Astrocyte of the hippocampus (primary cell): Measurements from ENCODE around the gene VPS52.
"Not testable (repeated sequence)": the region's sequence is repeated elsewhere in the genome, so short reads cannot be mapped to it uniquely, and the experiment has no call there.

Experiments
- DNase-seq: peaks from one replicate; pipeline ENCODE4 v3.0.0; 2011; ENCODE audit warnings: low read depth, low spot score

Gene VPS52

DNA sequence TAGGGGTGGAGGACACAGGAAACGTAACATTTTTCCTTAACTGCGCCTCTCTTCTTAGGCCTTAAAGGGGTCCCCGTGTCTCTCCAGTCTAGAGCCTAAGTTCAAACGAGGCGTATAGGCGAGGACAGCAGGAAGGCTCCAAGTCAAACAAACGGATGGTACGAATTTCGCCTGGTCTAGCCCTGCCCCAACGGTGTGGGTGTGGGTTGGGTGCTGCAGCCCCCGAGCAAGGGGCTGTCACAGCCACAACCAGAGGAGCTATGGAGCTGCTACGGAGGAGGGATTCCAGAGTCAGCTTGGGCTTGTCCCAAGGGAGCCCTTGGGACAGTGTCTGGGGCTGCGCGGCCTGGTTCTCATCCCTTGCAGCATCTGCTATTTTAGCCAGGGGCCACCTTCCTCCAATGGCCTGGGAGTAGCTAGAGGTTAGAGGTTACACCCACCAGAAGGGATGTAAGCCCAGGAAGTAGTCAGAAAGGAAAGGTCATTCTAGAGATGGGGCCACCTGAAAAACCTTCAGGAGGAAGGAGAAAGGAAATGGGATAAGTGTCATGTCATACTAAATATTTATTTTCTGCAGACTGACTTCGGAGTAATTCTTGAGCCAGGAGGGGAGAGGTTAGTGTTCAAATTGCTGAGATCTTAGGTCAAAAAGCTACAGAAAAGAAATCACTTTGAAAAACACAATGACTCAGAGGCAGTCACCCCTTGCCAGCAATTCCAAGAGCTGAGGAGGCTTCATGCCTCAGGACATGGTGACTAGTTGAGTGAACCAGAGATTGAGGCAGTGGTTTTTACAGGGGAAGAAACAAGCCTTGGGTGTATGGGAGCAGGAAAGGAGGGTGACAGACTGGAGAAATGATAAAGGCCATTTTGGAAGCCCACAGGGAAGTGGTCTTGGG lies 21.7 kb downstream of the VPS52 start:
- DNase-seq = peak; percentile 78

DNA sequence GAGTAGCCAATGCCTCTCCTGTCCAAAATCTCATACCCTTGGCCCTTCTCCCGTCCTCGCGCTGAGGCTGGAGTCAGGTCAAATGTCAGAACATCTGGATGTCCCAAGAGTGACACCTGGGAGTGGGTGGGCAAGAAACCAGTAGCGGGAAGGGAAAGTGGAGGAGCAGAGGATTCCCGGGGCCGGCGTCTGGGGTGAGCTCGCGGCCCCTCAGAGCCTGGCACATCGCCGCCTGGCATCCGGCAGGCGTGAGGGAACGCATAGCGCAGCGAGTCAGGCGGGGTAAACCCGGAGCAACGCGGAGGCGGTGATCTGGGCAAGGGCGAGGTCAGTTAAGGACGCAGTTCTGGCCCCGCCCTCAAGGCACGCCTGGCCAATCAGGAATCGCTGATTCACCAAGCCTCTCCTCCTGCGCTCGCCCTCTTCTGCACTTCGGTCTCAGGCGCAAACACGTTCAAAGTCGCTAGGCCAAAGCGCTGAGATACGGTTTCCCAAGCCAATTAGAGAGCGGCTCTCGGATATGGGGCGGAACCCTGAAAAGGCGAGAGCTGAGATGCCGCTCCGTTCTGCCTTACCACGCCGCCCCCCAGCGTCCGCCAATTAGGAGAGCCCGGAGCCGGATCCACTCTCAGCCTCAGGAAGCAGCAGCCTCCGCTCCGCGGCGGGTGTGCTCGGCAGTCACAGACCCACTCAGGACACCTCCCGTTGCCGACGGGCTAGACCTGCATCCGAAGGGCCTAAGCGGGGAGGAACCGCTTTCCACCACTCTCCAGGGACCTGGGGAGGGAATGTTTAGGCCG lies 22.5 kb downstream of the VPS52 start:
- DNase-seq = peak; percentile 99

DNA sequence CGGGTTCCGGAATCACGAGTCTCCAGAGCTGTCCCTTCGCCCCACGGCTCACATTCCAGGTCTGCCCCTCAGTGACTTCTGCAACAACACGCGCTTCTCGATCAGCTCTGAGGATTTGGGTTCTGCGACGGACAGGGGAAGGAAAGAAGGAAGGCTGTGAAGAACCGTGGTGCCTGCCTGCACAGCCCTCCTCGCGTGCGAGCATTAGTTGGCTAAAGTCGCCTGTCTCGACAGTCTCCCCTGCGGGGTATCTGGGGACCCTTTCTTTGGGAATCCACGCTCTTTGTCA lies 23.1 kb downstream of the VPS52 start:
- no peak for DNase-seq

DNA sequence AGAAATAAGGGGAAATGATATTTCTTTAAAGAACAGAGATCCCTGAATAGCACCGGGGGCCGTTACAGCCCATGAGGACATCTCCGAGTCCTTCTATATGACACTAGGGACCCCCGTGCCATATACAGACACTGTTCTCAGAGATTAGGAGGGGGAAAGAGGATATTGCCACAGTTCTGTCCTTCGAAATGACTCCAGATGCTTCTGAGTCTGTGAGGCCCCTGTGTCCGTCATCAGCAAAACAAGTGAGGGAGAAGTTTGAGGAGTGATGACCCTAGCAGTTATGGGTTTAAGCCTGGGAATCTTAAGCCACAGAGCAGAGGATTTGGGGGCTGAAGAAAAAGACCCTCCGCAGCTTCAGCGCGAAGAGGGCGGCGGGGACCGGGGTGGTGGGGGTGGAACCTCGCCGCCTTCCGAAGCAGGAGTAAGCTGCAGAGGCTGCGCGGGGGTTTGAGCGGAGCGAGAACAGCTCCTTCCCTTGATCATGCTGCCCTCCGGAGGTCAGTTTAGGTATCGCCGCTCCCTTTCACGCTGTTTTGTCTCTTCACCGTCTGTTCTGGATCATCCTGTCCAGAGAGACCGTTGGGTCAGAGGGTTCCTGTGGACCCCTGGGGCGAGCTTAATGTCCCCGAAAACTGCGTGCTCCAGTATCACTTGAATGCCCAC lies 23.6 kb downstream of the VPS52 start:
- DNase-seq = peak; percentile 94

DNA sequence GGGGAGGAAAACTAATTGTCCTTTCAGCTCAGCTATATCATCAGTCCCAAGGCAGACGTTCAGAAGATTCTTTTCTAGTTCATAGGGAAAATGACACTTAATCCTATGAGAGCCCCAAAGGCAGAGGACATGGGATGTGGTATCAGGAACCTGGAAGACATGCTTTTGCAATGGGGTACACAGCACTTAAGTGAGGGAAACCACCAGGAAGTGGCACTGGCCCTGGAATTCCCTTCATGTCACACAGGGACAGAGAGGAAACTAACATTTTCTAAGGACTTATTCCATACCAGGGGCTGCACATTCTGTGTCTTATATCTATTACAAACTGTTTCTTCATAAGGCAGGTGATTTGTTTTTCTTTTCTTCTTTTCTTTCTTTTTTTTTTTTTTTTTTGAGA lies 28.2 kb downstream of the VPS52 start:
- DNase-seq = no peak

DNA sequence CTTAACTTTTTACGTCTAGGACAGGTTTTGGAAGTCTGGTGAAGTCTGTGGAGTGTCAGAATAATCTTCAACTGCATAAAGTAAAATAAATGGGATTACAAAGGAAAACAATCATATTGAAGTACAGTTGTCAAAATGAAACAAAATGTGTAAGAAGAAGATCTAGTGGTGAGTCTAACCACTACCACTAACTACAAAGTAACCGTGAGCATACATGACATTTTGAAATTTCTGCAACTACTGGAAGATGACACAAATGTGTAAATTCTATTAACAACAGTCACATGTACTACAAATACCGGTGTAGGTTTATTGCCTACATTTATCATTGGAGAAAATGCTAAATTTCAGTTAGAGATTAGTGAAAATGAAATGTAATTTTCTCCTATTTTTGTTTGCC lies 29.7 kb downstream of the VPS52 start:
- no peak for DNase-seq

DNA sequence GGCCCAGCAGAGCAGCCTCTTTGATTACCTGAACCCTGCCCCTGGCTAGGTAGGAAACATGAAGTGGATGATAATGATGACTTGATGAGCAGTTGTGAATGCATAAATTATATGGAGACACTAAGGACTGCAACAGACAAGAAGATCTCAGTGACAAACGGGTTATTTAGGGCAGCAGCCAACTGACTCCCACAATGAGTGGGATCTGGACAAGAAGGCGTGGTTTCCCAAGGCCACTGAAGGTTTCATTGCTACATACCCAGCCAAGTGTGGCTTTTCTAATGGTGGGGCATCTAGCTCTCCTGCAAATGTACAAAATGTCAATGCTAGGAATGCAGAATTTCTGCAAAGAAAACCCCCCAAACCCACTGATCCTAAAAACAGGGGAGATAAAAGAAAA lies 33.9 kb downstream of the VPS52 start:
- DNase-seq = no peak

DNA sequence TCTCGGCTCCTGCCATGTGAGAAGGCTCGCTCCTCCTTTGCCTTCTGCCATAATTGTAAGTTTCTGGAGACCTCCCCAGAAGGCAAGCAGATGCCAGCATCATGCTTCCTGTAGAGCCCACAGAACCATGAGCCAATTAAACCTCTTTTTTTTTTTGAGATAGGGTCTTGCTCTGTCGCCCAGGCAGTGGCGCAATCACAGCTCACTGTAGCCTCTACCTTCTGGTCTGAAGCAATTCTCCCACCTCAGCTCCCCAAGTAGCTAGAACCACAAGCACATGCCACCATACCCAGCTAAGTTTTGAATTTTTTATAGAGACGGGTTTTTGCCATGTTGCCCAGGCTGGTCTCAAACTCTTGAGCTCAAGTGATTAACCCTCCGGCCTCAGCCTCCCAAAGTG lies 34.8 kb downstream of the VPS52 start:
- no peak for DNase-seq

DNA sequence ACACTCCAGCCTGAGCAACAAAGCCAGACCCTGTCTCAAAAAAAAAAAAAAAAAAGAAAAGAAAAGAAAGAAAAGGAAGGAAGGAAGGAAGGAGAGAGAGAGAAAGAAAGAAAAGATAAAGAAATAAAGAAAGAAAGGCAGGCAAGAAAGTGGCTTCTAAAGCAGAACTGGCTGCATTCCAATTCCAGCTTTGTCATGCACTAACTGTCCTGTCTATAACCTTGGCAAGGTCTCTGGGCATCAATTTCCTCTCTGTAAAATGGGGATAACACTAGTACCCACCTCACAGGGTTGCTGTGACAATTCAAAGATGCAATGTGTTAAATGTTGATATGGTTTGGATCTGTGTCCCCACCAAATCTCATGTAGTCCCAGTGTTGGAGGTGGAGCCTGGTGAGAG lies 35.3 kb downstream of the VPS52 start:
- no peak for DNase-seq

DNA sequence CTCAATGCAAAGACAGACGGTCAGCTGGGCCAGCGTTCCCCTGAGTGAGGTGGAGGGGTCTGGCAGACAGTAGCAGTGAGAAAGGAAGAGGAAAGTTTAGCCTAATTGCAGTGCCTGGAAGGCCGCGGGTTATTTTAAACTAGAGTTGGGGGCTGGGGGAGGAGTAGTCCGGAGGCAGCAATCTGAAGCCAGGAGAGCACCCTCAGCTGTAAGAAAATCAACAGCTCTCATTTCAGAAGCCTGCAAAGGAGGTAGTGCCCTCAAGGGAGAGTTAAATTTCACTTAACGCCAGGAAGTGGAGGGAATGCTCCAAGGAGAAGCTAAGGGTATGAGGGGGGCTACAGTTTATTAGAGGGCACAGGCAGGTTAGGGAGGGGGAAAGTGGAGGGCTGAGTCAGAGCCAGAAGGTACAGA lies 36.4 kb downstream of the VPS52 start:
- DNase-seq = no peak

DNA sequence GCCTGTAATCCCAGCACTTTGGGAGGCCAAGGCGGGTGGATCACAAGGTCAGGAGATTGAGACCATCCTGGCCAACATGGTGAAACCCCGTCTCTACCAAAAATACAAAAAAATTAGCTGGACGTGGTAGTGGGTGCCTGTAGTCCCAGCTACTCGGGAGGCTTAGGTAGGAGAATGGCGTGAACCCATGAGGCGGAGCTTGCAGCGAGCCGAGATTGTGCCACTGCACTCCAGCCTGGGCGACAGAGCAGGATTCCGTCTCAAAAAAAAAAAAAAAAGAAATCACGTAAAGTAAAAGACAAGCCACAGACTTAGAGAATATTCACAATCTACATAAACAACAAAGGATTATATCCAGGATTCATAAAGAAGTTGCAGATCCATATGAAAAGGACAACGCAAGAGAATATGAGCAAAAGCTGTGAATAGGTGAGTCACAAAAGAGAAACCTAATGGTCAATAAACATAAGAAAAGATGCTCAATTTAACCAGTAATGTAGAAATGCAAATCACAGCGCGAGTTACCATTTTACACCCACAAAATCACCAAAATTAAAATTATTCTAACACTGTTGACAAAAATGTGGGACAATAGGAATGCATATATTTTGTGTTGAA lies 45.1 kb downstream of the VPS52 start:
- not testable (repeated sequence) for DNase-seq

DNA sequence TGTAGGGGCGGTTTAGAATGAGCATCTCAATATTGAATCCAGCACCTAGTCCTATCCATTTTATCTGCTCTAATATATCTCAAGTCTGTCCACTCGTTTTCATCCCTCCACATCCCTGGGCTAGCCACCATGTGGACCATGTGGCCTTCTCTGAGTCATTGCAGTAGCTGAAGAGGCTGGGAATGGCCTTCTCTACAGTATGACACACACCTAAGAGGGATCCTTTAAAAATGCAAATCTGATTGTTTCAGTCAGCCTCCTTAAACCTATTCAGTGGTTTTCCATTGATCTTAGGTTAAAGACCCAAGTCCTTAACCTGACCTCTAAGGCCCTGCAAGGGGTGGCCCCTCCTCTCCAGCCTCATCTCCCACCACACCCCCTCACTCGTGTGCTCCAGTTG lies 54.0 kb downstream of the VPS52 start:
- DNase-seq = no peak

DNA sequence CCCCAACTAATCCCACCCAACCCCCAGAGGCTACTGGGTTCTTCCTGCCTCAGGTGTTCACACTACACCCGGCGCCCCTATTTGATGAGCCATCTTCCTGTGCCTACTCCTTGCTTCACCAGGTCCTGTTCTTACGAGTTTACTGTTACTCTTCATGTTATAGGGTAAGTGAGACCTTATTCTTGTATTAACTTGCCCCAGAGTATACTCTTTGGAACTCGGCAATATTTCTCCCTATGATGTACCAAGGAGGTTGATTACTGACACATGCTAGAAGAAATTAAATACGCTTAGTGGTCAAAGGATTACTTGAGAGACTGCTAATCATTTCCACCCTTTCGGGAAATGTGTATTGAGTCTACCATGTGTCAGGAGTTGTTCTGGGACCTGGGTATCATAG lies 54.4 kb downstream of the VPS52 start:
- no peak for DNase-seq

DNA sequence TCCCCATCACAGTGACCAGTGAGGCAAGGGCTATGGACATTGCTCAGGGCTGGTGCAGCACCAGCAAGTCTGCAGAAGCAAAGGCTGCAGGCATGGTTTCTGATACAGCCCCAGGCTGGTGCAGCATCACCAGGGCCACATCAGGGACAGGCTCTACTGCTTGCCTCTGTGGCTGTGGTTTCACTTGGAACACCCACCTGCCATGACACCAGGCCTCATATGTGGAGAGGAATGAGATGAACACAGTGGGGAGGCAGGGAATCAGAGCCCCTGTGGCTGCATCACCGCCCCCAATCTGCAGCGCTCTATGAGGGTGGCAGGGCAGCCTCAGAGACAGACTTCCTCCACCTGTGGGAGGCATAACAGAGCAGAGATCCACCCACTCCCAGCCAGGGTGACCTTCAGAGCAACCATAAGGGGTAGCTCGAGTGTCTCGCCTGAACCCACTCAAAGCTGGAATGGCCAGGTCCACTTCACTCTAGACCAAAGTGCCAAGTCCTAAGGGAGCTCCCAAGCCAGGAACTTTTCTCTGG lies 55.5 kb downstream of the VPS52 start:
- no peak for DNase-seq

DNA sequence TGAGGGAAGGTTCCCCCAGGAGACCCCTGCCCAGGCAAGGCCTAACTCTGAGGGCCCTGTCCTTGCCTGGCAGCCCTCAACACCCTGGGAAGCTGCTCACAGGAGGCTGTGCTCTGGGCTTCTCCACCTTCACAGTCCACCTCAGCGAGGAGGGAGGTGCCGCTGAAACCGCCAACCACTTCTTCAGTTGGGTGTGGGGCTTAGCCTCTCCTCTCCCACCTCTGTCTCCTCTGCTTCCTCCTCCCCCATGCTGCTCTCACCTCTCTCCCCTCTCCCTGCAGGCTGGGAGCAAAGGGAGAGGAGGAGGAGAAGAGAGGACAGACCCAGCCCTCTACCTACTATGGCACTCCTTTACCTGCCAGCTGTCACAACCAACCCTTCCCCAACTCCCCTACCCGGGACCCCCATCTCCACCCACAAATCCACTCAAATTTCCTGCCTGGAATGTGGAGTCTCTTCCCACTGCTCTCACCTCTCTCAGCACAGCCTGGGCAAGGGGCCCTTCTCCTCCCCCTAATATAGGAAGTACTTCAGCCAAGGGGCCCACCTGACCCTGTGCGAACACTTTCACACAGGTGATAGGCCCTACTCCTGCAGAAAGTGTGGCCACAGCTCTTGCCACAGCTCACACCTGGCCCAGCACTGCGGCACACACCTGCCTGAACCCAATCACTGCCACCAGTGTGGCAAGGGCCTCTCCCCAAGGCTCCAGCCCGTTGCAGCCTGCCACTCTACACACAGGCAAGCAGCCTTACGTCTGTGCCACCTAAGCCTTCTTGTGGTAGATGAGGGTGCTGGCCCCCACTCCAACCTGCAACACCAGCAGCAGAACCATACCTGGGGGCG lies 56.2 kb downstream of the VPS52 start:
- DNase-seq = no peak

DNA sequence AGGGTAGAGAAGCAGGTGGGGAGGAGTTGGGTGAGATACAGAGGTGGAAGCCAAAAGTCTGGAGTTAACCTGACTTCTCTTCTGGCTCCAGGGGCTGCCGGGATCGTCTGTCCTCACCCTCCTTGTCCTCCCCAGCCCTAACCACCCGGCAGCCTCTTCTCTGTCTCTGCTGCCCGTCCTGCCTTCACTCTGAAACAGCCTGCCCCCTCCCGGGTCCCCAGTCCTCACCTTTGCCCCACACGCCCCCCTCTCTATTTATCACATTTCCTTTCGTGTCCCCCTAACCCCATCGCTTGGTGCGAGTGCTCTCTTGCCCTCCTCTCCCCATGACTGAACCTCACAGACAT lies 57.7 kb downstream of the VPS52 start:
- no peak for DNase-seq

DNA sequence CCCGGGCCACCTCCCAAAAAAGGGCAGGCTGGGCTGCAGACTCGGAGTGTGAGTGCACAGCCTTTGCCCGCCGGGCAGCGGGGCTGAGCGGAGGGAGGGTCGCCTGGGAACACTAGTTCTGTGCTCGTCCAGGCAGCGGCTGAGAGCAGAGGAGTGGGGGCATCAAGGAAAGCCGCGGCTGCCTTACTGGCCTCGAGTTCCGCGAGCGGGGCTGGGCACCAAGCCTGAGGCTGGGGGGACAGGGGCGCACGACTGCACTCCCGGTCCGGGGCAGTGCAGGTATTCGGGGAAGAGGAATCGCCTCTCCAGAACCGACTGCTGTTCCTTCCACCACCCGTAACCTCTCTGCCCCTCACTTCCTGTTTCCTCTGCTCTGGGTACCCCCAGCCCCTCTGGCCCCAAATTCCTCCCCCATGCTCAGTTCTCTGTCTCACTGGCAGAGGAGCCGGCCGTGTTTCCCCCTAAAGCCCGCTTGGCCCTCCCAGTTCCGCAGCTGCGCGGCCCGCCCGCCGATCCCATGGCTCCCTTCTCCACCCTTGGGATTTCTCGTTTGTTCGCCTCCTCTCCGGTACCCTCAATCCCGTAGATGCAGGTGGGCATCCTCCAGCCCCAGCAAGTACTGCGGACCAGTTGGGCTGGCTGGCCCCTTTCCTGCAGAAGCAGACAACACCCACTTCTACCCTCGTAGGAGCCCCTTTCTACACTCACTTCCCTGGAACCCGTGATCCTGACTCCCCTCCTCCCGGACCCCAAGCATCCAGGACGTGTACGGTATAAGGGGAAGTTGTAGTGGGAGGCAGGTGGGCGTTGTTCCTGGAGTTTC lies 58.3 kb downstream of the VPS52 start:
- DNase-seq = peak; percentile 56

DNA sequence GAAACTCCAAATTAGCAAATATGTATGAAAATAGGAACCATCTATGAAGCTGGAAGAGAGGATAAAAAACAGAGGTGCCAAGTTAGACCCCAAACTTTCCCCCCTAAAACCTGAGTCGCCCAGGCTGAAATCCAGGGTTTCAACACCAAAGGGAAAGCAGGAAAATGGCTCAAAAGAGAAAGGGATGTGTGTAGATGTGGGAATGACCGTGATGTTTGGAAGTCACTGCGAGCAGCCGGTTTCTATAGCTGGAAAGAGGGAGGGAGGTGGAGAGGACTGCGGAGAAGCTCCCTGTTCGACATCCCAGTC lies 58.9 kb downstream of the VPS52 start:
- DNase-seq = no peak

DNA sequence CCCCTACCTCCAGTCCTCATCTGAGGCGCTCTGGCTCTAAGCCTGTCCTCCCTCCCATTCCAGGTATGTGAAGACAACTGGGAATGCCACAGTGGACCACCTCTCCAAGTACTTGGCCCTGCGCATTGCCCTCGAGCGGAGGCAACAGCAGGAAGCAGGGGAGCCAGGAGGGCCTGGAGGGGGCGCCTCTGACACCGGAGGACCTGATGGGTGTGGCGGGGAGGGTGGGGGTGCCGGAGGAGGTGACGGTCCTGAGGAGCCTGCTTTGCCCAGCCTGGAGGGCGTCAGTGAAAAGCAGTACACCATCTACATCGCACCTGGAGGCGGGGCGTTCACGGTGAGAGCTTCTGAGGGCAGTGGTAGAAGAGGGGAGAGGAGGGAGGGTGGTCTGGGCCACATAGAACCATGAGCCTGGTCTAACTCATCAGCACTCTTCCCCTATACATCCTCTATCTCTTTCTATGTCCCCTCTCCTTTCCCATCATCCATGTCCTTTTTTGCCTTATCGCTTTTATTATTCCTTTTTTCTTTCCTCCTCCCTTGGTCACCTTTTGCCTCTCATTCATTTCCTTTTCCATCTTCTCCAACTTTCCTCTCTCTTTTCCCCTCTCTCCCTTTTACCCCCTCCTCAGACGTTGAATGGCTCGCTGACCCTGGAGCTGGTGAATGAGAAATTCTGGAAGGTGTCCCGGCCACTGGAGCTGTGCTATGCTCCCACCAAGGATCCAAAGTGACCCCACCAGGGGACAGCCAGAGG lies 59.8 kb downstream of the VPS52 start:
- no peak for DNase-seq

DNA sequence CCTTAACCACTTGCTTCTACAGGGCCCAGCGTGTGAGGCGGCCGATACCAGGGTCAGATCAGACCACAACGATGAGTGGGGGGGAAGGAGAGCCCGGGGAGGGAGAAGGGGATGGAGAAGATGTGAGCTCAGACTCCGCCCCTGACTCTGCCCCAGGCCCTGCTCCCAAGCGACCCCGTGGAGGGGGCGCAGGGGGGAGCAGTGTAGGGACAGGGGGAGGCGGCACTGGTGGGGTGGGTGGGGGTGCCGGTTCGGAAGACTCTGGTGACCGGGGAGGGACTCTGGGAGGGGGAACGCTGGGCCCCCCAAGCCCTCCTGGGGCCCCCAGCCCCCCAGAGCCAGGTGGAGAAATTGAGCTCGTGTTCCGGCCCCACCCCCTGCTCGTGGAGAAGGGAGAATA lies 60.5 kb downstream of the VPS52 start:
- no peak for DNase-seq
